Uterus (tissue), 4 donors: ENCODE data around the gene TANK. TPM values are rescaled to one million over a fixed set of nuclear protein-coding genes. Genes with fewer than 3 reads are reported as not detected.

Experiments
- DNase-seq, 2 donors: peaks; one replicate each; pipeline ENCODE4 v3.0.0-alpha.2; 2019 to 2020
- H3K27ac ChIP-seq, 2 donors: fragments of 200-600 bp; sonication (generic); 1 replicate in 1 of 2; 2 replicates in 1 of 2; pipeline ENCODE4 v1.5.1; 2016 to 2018
- H3K27me3 ChIP-seq, 2 donors: fragments of 200-600 bp; sonication (generic); one replicate each; pipeline ENCODE4 v1.5.1; 2018 to 2019; ENCODE audit warnings: control low read depth in 1 of 2
- H3K36me3 ChIP-seq, 2 donors: fragments of 200-600 bp; sonication (generic); one replicate each; pipeline ENCODE4 v1.5.1; 2019; ENCODE audit warnings: control low read depth in 1 of 2
- H3K4me1 ChIP-seq, 2 donors: fragments of 200-600 bp; sonication (generic); one replicate each; pipeline ENCODE4 v1.5.1; 2018 to 2019; ENCODE audit warnings: control low read depth in 1 of 2
- H3K4me3 ChIP-seq, 2 donors: fragments of 200-600 bp; sonication (generic); 1 replicate in 1 of 2; 2 replicates in 1 of 2; pipeline ENCODE4 v1.5.1; 2018 to 2019; ENCODE audit warnings: mild to moderate bottlenecking in 1 of 2
- H3K9me3 ChIP-seq, 2 donors: fragments of 200-600 bp; sonication (generic); one replicate each; pipeline ENCODE4 v1.5.1; 2019; ENCODE audit warnings: control low read depth in 1 of 2
- POLR2A ChIP-seq, 2 donors: fragments of 450-650 bp; IDR thresholded peaks; one replicate each; pipeline ENCODE4 v1.6.1; 2016; ENCODE audit warnings: antibody characterized with exemption in 2 of 2, mild to moderate bottlenecking in 1 of 2, moderate library complexity in 1 of 2
- intact Hi-C: fragments of 100-400 bp; cut with DNase I; formaldehyde crosslinking; loops from one replicate; pipeline ENCODE4 v1.15.1; 2023; ENCODE audit warnings: low total_unique reads
- total RNA-seq, 4 donors: library from RNA; depleted of rRNA in 3 of 4; stranded (reverse); fragments of >200 nt in 3 of 4; gene quantifications; one replicate each; pipeline versions ENCODE4 v1.1.0 to v1.2.4, GENCODE V29; 2014 to 2023
- TF ChIP-seq, protein P1 (sequence below), 4 experiments: fragments of 200-600 bp in 2 of 4; fragments of 450-650 bp in 2 of 4; sonication (generic) in 2 of 4; IDR thresholded peaks; one replicate each; pipeline ENCODE4 v1.5.1; 2016 to 2019; ENCODE audit warnings: antibody characterized with exemption in 4 of 4, mild to moderate bottlenecking in 2 of 4, moderate library complexity in 1 of 4
- donor health status: DM: yes; HTN: yes; CAD: no.

Gene TANK
- total RNA-seq, 4 donors from 2014 or later: 56.6 to 131 (median 70.7) TPM

DNA sequence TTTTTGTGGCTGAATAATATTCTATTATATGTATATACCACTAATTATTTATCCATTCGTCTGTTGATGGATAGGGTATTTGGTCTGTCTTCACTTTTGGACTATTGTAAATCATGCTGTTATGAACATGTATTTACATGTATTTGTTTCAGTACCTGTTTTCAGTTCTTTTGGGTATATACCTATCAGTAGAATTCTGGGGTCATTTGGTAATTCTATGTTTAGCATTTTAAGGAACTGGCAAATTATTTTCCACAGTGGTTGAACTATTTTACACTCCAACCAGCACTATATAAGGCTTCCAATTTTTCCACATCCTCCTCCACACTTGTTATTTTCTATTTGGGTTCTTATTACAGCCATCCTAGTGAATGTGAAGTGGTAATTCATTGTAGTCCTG lies 12.4 kb upstream of the TANK start:
- intact Hi-C loops: no loop called here

DNA sequence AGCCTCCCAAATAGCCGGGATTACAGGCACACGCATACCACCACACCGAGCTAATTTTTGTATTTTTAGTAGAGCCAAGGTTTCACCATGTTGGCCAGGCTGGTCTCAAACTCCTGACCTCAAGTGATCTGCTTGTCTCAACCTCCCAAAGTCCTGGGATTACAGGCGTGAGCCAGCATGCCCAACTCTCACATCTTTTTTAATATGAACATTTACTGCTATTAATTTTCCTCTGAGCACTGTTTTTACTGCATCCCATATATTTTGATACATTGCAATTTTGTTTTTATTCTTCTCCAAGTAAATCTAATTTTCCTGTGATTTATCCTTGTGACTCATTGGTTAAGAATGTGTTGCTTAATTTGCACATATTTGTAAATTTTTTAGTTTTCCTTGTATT lies 9.5 kb upstream of the TANK start:
- intact Hi-C loops: no loop called here
- Histone ChIP-seq H3K4me1 (no peaks in the 10 kb centered on the region), H3K9me3 (peaks cover 0 to 7% of the 10 kb centered on the region in 2 donors), H3K27ac (no peak overlapping the region), H3K27me3 (no peaks in the 10 kb centered on the region), H3K36me3 (no peaks in the 10 kb centered on the region), H3K4me3 (no peak overlapping the region)
- TF ChIP-seq, protein P1, sequence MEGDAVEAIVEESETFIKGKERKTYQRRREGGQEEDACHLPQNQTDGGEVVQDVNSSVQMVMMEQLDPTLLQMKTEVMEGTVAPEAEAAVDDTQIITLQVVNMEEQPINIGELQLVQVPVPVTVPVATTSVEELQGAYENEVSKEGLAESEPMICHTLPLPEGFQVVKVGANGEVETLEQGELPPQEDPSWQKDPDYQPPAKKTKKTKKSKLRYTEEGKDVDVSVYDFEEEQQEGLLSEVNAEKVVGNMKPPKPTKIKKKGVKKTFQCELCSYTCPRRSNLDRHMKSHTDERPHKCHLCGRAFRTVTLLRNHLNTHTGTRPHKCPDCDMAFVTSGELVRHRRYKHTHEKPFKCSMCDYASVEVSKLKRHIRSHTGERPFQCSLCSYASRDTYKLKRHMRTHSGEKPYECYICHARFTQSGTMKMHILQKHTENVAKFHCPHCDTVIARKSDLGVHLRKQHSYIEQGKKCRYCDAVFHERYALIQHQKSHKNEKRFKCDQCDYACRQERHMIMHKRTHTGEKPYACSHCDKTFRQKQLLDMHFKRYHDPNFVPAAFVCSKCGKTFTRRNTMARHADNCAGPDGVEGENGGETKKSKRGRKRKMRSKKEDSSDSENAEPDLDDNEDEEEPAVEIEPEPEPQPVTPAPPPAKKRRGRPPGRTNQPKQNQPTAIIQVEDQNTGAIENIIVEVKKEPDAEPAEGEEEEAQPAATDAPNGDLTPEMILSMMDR (IDR thresholded peaks at IDR 0.05): no peak
- no peak for TF ChIP-seq POLR2A (IDR thresholded peaks at IDR 0.05)
- no peak for DNase-seq

More for the DNA sequence above, 12.4 kb upstream of the TANK start:
- no peak overlapping the region for H3K4me3 ChIP-seq
- no peak for TF ChIP-seq POLR2A (IDR thresholded peaks at IDR 0.05)
- TF ChIP-seq, protein P1 (IDR thresholded peaks at IDR 0.05): no peak
- H3K9me3 ChIP-seq: peaks cover 0 to 7% of the 10 kb centered on the region in 2 donors
- no peak overlapping the region for H3K27ac ChIP-seq
- no peaks in the 10 kb centered on the region for H3K36me3 ChIP-seq
- no peak for DNase-seq
- no peaks in the 10 kb centered on the region for H3K27me3 ChIP-seq
- no peaks in the 10 kb centered on the region for H3K4me1 ChIP-seq

DNA sequence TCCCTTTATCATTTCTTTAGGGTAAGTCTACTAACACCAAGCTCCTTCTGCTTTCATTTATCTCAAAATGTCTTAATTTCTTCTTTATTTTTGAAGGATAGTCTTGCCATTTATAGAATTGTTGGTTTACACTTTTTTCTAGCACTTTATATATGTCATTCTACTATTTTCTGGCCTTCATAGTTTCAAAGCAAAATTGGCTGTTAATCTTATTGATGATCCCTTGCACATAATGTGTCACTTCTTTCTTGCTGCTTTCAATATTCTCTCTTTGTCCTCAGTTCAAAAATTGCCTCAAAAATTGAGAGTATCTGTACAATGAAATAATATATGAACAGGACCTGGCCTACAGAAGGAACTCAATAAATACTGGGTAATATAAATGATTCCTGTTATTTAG lies 7.9 kb upstream of the TANK start:
- Histone ChIP-seq H3K9me3 (peaks cover 0 to 7% of the 10 kb centered on the region in 2 donors), H3K27me3 (no peaks in the 10 kb centered on the region), H3K36me3 (no peaks in the 10 kb centered on the region), H3K4me1 (no peaks in the 10 kb centered on the region), H3K27ac (no peak overlapping the region), H3K4me3 (no peak overlapping the region)
- intact Hi-C loops: no loop called here
- TF ChIP-seq, protein P1 (IDR thresholded peaks at IDR 0.05): no peak
- no peak for TF ChIP-seq POLR2A (IDR thresholded peaks at IDR 0.05)
- no peak for DNase-seq

DNA sequence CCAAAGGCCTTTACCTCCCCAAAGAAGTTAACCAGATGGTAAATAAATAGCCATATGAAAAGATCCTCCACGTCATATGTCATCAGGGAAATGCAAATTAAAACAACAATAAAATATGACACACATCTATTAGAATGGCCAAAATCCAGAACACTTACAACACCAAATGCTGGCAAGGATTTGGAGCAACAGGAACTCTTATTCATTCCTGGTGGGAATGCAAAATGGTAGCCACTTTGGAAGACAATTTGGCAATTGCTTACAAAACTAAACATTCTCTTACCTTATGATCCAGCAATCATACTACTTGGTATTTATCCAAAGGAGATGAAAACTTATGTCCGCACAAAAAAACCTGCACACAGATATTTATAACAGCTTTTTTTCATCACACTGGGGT lies 1.3 kb upstream of the TANK start:
- intact Hi-C loops: no loop called here
- TF ChIP-seq, protein P1 (IDR thresholded peaks at IDR 0.05): no peak
- TF ChIP-seq POLR2A (IDR thresholded peaks at IDR 0.05): no peak
- Histone ChIP-seq H3K27ac (peak overlapping the region in 1 of 2 donors; percentile 90), H3K27me3 (no peaks in the 10 kb centered on the region), H3K36me3 (no peaks in the 10 kb centered on the region), H3K4me1 (no peaks in the 10 kb centered on the region), H3K9me3 (no peaks in the 10 kb centered on the region), H3K4me3 (no peak overlapping the region)
- no peak for DNase-seq

DNA sequence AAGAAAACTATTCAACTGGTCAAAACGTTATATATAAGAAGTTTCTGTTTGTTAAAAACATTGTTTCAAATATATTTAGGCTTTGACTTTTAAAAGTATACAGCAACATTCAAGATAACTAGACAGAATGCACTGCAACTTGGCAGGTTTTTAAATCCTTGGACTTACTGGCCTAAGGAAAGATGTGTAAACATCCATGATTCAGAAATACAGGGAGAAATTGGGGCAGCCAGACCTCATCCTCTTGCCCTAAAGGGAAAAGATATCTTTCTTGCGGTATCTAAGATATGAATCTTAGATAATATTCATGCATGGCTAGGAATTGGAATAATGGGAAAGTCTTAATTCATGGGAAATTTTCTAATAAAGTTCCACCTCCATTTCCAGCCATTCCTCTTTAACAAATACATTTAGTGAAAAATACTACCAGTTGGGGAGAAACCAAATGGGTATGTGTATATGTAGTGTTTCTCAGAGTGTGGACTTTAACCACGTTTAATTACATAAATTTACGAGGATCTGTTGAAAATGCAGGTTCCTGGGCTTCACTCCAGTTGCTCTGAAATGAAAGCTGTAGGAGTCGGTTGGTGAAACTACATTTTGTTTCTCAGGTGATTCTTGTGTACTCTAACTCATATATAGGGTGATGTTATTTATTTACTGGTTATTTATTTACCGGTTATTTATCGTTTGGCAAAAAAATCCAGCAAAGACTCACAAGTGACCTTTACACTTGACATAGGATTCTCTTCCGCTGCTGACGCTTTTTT lies 587 bp upstream of the TANK start:
- H3K9me3 ChIP-seq: no peaks in the 10 kb centered on the region
- H3K27me3 ChIP-seq: no peaks in the 10 kb centered on the region
- H3K4me1 ChIP-seq: peaks cover 0 to 3% of the 10 kb centered on the region in 2 donors
- TF ChIP-seq POLR2A (IDR thresholded peaks at IDR 0.05): no peak
- TF ChIP-seq, protein P1 (IDR thresholded peaks at IDR 0.05): no peak
- intact Hi-C loops: no loop called here
- no peak for DNase-seq
- H3K27ac ChIP-seq: peak overlapping the region; percentile 90 to 97
- no peaks in the 10 kb centered on the region for H3K36me3 ChIP-seq
- peak overlapping the region; percentile 62 to 90 for H3K4me3 ChIP-seq
